Measurements from ENCODE around the gene RPRD1B. TPM values are rescaled to one million over a fixed set of nuclear protein-coding genes. Genes with fewer than 3 reads are reported as not detected.
A peak's percentile ranks its signal among the peaks of the same experiment; 100 is the strongest.

Gene RPRD1B
- total RNA-seq, 1 experiment from 2014 or later, result 42.6 TPM

- intact Hi-C loops (cut with micrococcal nuclease), result loop anchor here (10.0 kb wide), 1 partner anchor 51 kb away; the partner anchor contains the start of gene TGM2
- no peaks in the 10 kb centered on the region for H3K27me3 Mint-ChIP-seq (ENCODE audit: insufficient read depth, unreplicated experiment)
- no peak for TF ChIP-seq CTCF (IDR thresholded peaks at IDR 0.05; ENCODE audit: unreplicated experiment)
- peaks cover 8% of the 10 kb centered on the region for H3K9me3 Mint-ChIP-seq (ENCODE audit: unreplicated experiment)
- BruUV-seq (replicated peaks), result no TSS peak
- DNase-seq (ENCODE audit: unreplicated experiment), result peak; percentile 54
- peaks cover 41% of the 10 kb centered on the region for H3K4me1 Mint-ChIP-seq (ENCODE audit: insufficient read depth, unreplicated experiment)
- no peaks in the 10 kb centered on the region for H3K36me3 Mint-ChIP-seq (ENCODE audit: insufficient read depth, unreplicated experiment)
- no peak overlapping the region for H3K27ac Mint-ChIP-seq (ENCODE audit: low read depth, unreplicated experiment)
- ChIA-PET CTCF (interaction anchor here (0.7 to 7.1 kb wide), 13 partner anchors 13 to 110 kb away, joined by 3 to 71 read pairs (median 5); no protein-coding TSS in a partner anchor), POLR2A (interaction anchor here (1.3 to 1.8 kb wide), 3 partner anchors 13 to 40 kb away, joined by 5 to 6 read pairs (median 5); no protein-coding TSS in a partner anchor)
- no peak overlapping the region for H3K4me3 Mint-ChIP-seq (ENCODE audit: unreplicated experiment)
These were observed 80.1 kb downstream of the RPRD1B start for GRCh38 chr20:38113401-38114325.

- POLR2A ChIA-PET, result interaction anchor here (0.7 to 1.8 kb wide), 4 partner anchors 13 to 41 kb away, joined by 3 to 6 read pairs (median 5); no protein-coding TSS in a partner anchor
- DNase-seq (ENCODE audit: unreplicated experiment), result peak; percentile 40
- peaks cover 8% of the 10 kb centered on the region for H3K9me3 Mint-ChIP-seq (ENCODE audit: unreplicated experiment)
- CTCF ChIA-PET, result interaction anchor here (0.7 to 7.1 kb wide), 10 partner anchors 13 to 109 kb away, joined by 3 to 71 read pairs (median 6); no protein-coding TSS in a partner anchor
- H3K36me3 Mint-ChIP-seq (ENCODE audit: insufficient read depth, unreplicated experiment), result no peaks in the 10 kb centered on the region
- TF ChIP-seq CTCF (IDR thresholded peaks at IDR 0.05; ENCODE audit: unreplicated experiment), result no peak
- peaks cover 34% of the 10 kb centered on the region for H3K4me1 Mint-ChIP-seq (ENCODE audit: insufficient read depth, unreplicated experiment)
- no TSS peak for BruUV-seq (replicated peaks)
- no peak overlapping the region for H3K4me3 Mint-ChIP-seq (ENCODE audit: unreplicated experiment)
- intact Hi-C loops (cut with micrococcal nuclease), result loop anchor here (10.0 kb wide), 1 partner anchor 50 kb away; the partner anchor contains the start of gene TGM2
- H3K27me3 Mint-ChIP-seq (ENCODE audit: insufficient read depth, unreplicated experiment), result no peaks in the 10 kb centered on the region
- no peak overlapping the region for H3K27ac Mint-ChIP-seq (ENCODE audit: low read depth, unreplicated experiment)
These were observed 80.8 kb downstream of the RPRD1B start for GRCh38 chr20:38114353-38114791.

GRCh38 chr20:38115205-38115604 is 81.7 kb downstream of the RPRD1B start:
- H3K27me3 Mint-ChIP-seq (ENCODE audit: insufficient read depth, unreplicated experiment), result no peaks in the 10 kb centered on the region
- H3K9me3 Mint-ChIP-seq (ENCODE audit: unreplicated experiment), result peaks cover 8% of the 10 kb centered on the region
- intact Hi-C loops (cut with micrococcal nuclease), result loop anchor here (10.0 kb wide), 1 partner anchor 50 kb away; the partner anchor contains the start of gene TGM2
- peaks cover 26% of the 10 kb centered on the region for H3K4me1 Mint-ChIP-seq (ENCODE audit: insufficient read depth, unreplicated experiment)
- no peak for TF ChIP-seq CTCF (IDR thresholded peaks at IDR 0.05; ENCODE audit: unreplicated experiment)
- no peak overlapping the region for H3K4me3 Mint-ChIP-seq (ENCODE audit: unreplicated experiment)
- ChIA-PET CTCF (interaction anchor here (0.5 to 7.1 kb wide), 5 partner anchors 12 to 957 kb away, joined by 3 to 71 read pairs (median 6); no protein-coding TSS in a partner anchor), POLR2A (interaction anchor here (0.7 to 1.8 kb wide), 3 partner anchors 12 to 41 kb away, joined by 3 to 6 read pairs (median 5); no protein-coding TSS in a partner anchor)
- no peak overlapping the region for H3K27ac Mint-ChIP-seq (ENCODE audit: low read depth, unreplicated experiment)
- no TSS peak for BruUV-seq (replicated peaks)
- H3K36me3 Mint-ChIP-seq (ENCODE audit: insufficient read depth, unreplicated experiment), result no peaks in the 10 kb centered on the region
- DNase-seq (ENCODE audit: unreplicated experiment), result no peak

- TF ChIP-seq CTCF (IDR thresholded peaks at IDR 0.05; ENCODE audit: unreplicated experiment), result no peak
- no TSS peak for BruUV-seq (replicated peaks)
- intact Hi-C loops (cut with micrococcal nuclease), result loop anchor here (10.0 kb wide), 1 partner anchor 49 kb away; the partner anchor contains the start of gene TGM2
These were observed 82.3 kb downstream of the RPRD1B start for GRCh38 chr20:38115896-38116295.

More at GRCh38 chr20:38115896-38116295, 82.3 kb downstream of the RPRD1B start:
- no peaks in the 10 kb centered on the region for H3K36me3 Mint-ChIP-seq (ENCODE audit: insufficient read depth, unreplicated experiment)
- H3K9me3 Mint-ChIP-seq (ENCODE audit: unreplicated experiment), result peaks cover 8% of the 10 kb centered on the region
- H3K4me3 Mint-ChIP-seq (ENCODE audit: unreplicated experiment), result no peak overlapping the region
- H3K27me3 Mint-ChIP-seq (ENCODE audit: insufficient read depth, unreplicated experiment), result no peaks in the 10 kb centered on the region
- no peak overlapping the region for H3K27ac Mint-ChIP-seq (ENCODE audit: low read depth, unreplicated experiment)
- POLR2A ChIA-PET, result no interaction called here
- no peak for DNase-seq (ENCODE audit: unreplicated experiment)
- CTCF ChIA-PET, result no interaction called here
- peaks cover 21% of the 10 kb centered on the region for H3K4me1 Mint-ChIP-seq (ENCODE audit: insufficient read depth, unreplicated experiment)

Measured in MCF 10A (cell line).